Fibroblast of lung (primary cell): ENCODE measurements around the gene OCA2.

Experiments
- CTCF ChIP-seq, 2 donors: IDR thresholded peaks in 1 of 2; conservative IDR thresholded peaks in 1 of 2; 1 replicate in 1 of 2; 2 replicates in 1 of 2; pipeline ENCODE4 v1.5.1; 2011 to 2012; ENCODE audit warnings: low read length in 2 of 2, control low read depth in 1 of 2, inconsistent platforms in 1 of 2, low read depth in 1 of 2, mild to moderate bottlenecking in 1 of 2
- EZH2 ChIP-seq: IDR thresholded peaks from 2 replicates; pipeline ENCODE4 v1.5.1; 2012; ENCODE audit warnings: low read length, control low read depth, mild to moderate bottlenecking; ENCODE audit errors: missing control alignments

GRCh38 chr15:27790270-27790669 is 308.8 kb downstream of the OCA2 start:
- TF ChIP-seq CTCF (conservative IDR thresholded peaks at IDR 0.05 in 1 of 2, IDR thresholded peaks at IDR 0.05 in 1 of 2; ENCODE audit: low read depth in 1 of 2, low read length in 2 of 2) (no peak), EZH2 (no peak)
